T-cell (primary cell): ENCODE measurements around the gene PTTG1. TPM values are rescaled to one million over a fixed set of nuclear protein-coding genes. Genes with fewer than 3 reads are reported as not detected.

ENCODE experiments used
- ATAC-seq, 4 experiments: fragments of 200-7000 bp in 3 of 4; fragments of 150-1000 bp in 1 of 4; cut with Tn5 transposase; replicated peaks in 1 of 4; 1 replicate in 3 of 4; 2 replicates in 1 of 4; pipeline ENCODE4 v1.10.0; 2021; ENCODE audit warnings: moderate library complexity in 3 of 4, mild to moderate bottlenecking in 2 of 4, moderate number of reproducible peaks in 1 of 4
- CTCF ChIA-PET, 2 donors: fragments of 300-600 bp; sonication (Branson Sonifier 250); formaldehyde crosslinking; loops; one replicate each; lab custom pipeline; 2022; ENCODE audit warnings: antibody characterized with exemption in 2 of 2; lab: Charles Lee
- POLR2A ChIA-PET, 2 donors: fragments of 300-600 bp; sonication (Branson Sonifier 250); formaldehyde crosslinking; loops; one replicate each; lab custom pipeline; 2022; ENCODE audit warnings: antibody characterized with exemption in 2 of 2; lab: Charles Lee
- DNase-seq, 35 experiments: peaks; one replicate each; pipeline versions ENCODE4 v3.0.0 to v3.0.0-alpha.2; 2013 to 2023
- H3K27ac ChIP-seq: one replicate; pipeline ENCODE4 v1.5.1; 2013; ENCODE audit warnings: low read length
- H3K27me3 ChIP-seq, 2 experiments: replicated peaks in 1 of 2; 1 replicate in 1 of 2; 2 replicates in 1 of 2; pipeline versions ENCODE4 v1.6.1 to v1.7.0; 2013; ENCODE audit warnings: low read length in 1 of 2, mixed read lengths in 1 of 2; ENCODE audit not compliant: control insufficient read depth in 2 of 2, insufficient read depth in 2 of 2; ENCODE audit errors: extremely low read depth in 1 of 2
- H3K36me3 ChIP-seq, 2 donors: 1 replicate in 1 of 2; 2 replicates in 1 of 2; pipeline versions ENCODE4 v1.6.1 to v1.7.0; 2013; ENCODE audit warnings: low read length in 1 of 2; ENCODE audit not compliant: control insufficient read depth in 2 of 2, insufficient read depth in 1 of 2; ENCODE audit errors: extremely low read depth in 1 of 2
- H3K4me1 ChIP-seq, 2 experiments: 1 replicate in 1 of 2; 2 replicates in 1 of 2; pipeline versions ENCODE4 v1.6.1 to v1.7.0; 2013; ENCODE audit warnings: low read length in 2 of 2, mixed read lengths in 1 of 2; ENCODE audit not compliant: insufficient read depth in 2 of 2, control insufficient read depth in 1 of 2; ENCODE audit errors: extremely low read depth in 1 of 2
- H3K4me3 ChIP-seq, 2 donors: 1 replicate in 1 of 2; 2 replicates in 1 of 2; pipeline versions ENCODE4 v1.5.1 to v1.7.0; 2013; ENCODE audit warnings: mild to moderate bottlenecking in 2 of 2, low read length in 1 of 2, moderate library complexity in 1 of 2; ENCODE audit not compliant: control insufficient read depth in 1 of 2; ENCODE audit errors: extremely low read depth in 1 of 2
- H3K9me3 ChIP-seq: 2 replicates; pipeline ENCODE4 v1.7.0; 2013
- H3K27ac Mint-ChIP-seq, 2 donors: one replicate each; pipeline ENCODE4 v1.8.0; 2020 to 2021; ENCODE audit warnings: mild to moderate bottlenecking in 2 of 2, mixed read lengths in 2 of 2
- H3K27me3 Mint-ChIP-seq, 2 donors: one replicate each; pipeline ENCODE4 v1.8.0; 2021 to 2022; ENCODE audit warnings: mixed read lengths in 2 of 2
- H3K36me3 Mint-ChIP-seq: one replicate; pipeline ENCODE4 v1.8.0; 2021; ENCODE audit warnings: mixed read lengths
- H3K4me1 Mint-ChIP-seq, 3 donors: one replicate each; pipeline ENCODE4 v1.8.0; 2020 to 2022; ENCODE audit warnings: mixed read lengths in 3 of 3, mild to moderate bottlenecking in 1 of 3
- H3K4me3 Mint-ChIP-seq, 3 donors: one replicate each; pipeline ENCODE4 v1.8.0; 2020 to 2022; ENCODE audit warnings: mild to moderate bottlenecking in 3 of 3, mixed read lengths in 3 of 3, moderate library complexity in 3 of 3
- H3K9me3 Mint-ChIP-seq, 3 donors: one replicate each; pipeline ENCODE4 v1.8.0; 2020 to 2022; ENCODE audit warnings: mixed read lengths in 3 of 3
- WGBS: methylation state at CpG from one replicate; pipeline ENCODE4 v1.1.5; 2013; ENCODE audit warnings: missing lambda C conversion rate; ENCODE audit not compliant: insufficient coverage; 5-methylcytosine and 5-hydroxymethylcytosine counted together
- total RNA-seq, 35 experiments: library from RNA in 6 of 35; stranded (reverse) in 6 of 35; fragments of 120-200 nt in 1 of 35; gene quantifications; one replicate each; pipeline versions ENCODE4 v1.2.1 to v1.2.4 and lab custom pipeline; 2013 to 2026

Gene PTTG1
- total RNA-seq, 5 donors from 2014 or later (not counting 1 experiment from before 2014, with no cell fraction given): 6.6 to 16.5 (median 8.8) TPM

DNA sequence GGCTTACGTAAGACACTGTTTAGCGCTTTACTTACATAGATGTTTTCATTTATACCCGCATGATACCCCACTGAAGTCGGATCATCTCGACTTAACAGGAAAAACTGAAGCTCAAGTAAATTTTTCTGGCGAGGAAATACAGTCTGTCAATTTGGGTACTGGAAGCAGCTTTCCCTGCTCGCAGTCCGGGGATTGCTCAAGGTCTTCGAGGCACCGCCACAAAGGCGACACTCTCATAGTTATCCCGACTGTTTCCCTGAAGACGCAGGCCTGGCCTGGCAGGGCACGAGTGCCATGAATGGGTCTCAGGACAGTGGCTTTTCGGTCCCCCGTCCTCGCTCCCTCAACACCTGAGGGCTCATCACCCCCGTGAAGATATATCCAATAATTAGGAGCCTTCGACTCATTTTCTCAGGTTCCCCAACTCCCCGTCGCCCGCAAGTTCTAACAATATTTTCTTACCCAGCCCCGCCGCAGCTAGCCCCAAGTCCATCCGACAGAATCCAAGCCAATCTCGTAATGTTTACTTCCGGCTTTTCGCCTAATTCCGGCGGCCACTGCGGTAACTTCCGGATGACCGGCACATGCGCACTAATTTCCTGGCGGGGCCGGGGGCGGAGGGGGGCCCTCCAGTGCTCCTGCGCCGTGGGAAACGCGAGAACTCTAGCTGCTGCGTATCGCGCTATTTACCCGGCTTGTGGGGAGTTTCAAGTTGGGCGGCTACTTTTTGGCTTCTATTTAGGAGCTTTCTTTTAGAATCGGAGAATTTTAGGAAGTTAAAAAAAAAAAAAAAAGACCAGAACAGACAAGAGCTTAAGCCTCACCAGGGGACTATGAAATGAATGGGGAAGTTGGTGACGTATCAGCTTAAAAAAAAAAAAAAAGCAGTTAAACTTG, 2.8 kb upstream of the PTTG1 start, which contains the start of gene SLU7:
SLU7 (minus strand) TSS at position 521 of the 897 bp plus-strand sequence. CDS start 3,787 bp downstream, outside the sequence.
- H3K9me3 ChIP-seq: no peaks in the 10 kb centered on the region
- H3K4me1 ChIP-seq: peaks cover 32% of the 10 kb centered on the region in 2 experiments
- ATAC-seq: peak; percentile 81 to 84 (median 82)
- no peaks in the 10 kb centered on the region for H3K27me3 ChIP-seq
- WGBS: under 1% methylated on average over 44 of the region's 48 CpGs
- H3K36me3 ChIP-seq: peaks cover 0 to 12% of the 10 kb centered on the region in 2 donors
- ChIA-PET POLR2A (interaction anchor here (0.6 to 1.2 kb wide), 23 partner anchors 8 to 1562 kb away, joined by 3 to 7 read pairs (median 4); partner anchors contain the start of gene FAM200C (in 1 of the 2)), CTCF (interaction anchor here (0.6 to 3.5 kb wide), 12 partner anchors 11 to 1243 kb away, joined by 3 to 62 read pairs (median 5); no protein-coding TSS in a partner anchor)
- peak within 1 kb of the TSS; percentile 86 to 96 for H3K4me3 ChIP-seq
- H3K4me3 Mint-ChIP-seq: peak within 1 kb of the TSS; percentile 95 to 99 (median 95)
- peak within 1 kb of the TSS; percentile 87 for H3K27ac ChIP-seq
- H3K36me3 Mint-ChIP-seq: peaks cover 8% of the 10 kb centered on the region
- H3K4me1 Mint-ChIP-seq: peaks cover 73 to 82% (median 78%) of the 10 kb centered on the region in 3 donors
- H3K9me3 Mint-ChIP-seq: no peaks in the 10 kb centered on the region
- H3K27ac Mint-ChIP-seq: peak within 1 kb of the TSS; percentile 95 to 99
- no peaks in the 10 kb centered on the region for H3K27me3 Mint-ChIP-seq
- DNase-seq: peak; percentile 84 to 96 (median 91)

DNA sequence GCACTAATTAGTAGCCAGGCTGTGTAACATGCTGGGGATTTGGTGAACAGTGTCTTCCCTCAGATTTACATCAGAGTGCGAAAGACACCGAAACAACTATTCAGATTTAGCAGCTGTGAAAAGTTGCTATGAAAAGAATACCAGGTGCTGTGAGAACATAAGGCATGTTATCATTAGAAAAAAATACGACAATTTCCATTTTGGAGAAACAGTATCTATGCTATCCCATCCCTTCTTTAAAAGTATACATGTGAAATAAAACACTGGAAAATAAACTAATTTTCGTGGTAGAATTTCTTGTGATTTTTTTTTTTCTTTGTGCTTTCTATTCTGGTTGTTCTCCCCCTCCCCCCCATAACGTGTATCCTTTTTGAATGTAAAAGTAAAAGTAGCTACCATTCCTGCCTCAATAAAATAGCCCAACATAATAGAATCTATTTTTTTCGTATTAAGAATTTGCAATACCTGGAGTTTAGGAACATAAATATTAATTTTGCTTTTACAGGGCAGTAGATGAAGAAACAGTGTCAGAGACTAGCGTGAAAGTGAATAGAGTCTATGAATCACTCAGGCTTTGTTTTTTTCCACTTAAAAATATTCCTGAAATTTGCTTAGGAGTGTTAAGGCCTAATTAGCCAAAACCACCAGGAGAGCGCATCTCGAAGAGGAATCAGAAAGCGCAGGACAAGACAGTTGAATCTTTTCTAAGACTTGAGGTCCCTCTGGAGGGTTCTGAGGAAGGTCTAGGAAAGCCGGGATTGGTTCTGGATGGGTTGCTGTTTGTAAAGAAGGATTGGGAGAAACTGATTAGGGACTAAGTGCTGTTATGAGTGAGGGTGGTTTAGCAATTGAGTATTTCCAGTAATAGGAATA, 2.0 kb upstream of the PTTG1 start:
- H3K27me3 ChIP-seq: no peaks in the 10 kb centered on the region
- Mint-ChIP-seq H3K4me3 (peak overlapping the region; percentile 95 to 99 (median 95)), H3K9me3 (no peaks in the 10 kb centered on the region), H3K27ac (peak overlapping the region; percentile 95 to 99), H3K27me3 (no peaks in the 10 kb centered on the region), H3K4me1 (peaks cover 81 to 87% (median 84%) of the 10 kb centered on the region in 3 donors), H3K36me3 (peaks cover 8% of the 10 kb centered on the region)
- ATAC-seq (peak in 1 of 4 experiments; percentile 3), DNase-seq (peak in 1 of 35 experiments; percentile 25)
- peak overlapping the region; percentile 86 to 96 for H3K4me3 ChIP-seq
- peaks cover 32 to 33% of the 10 kb centered on the region in 2 experiments for H3K4me1 ChIP-seq
- POLR2A ChIA-PET: interaction anchor here (0.6 to 1.1 kb wide), 12 partner anchors 7 to 1455 kb away, joined by 3 to 5 read pairs (median 4); no protein-coding TSS in a partner anchor
- CTCF ChIA-PET: interaction anchor here (0.6 to 3.5 kb wide), 11 partner anchors 19 to 988 kb away, joined by 3 to 62 read pairs (median 6); no protein-coding TSS in a partner anchor
- peak overlapping the region; percentile 87 for H3K27ac ChIP-seq
- H3K36me3 ChIP-seq: peaks cover 0 to 5% of the 10 kb centered on the region in 2 donors
- no peaks in the 10 kb centered on the region for H3K9me3 ChIP-seq
- WGBS: 100% methylated on average over 4 of the region's 11 CpGs

- peaks cover 8% of the 10 kb centered on the region for H3K36me3 Mint-ChIP-seq
- H3K36me3 ChIP-seq: no peaks in the 10 kb centered on the region
- H3K27me3 ChIP-seq: no peaks in the 10 kb centered on the region
- H3K4me3 Mint-ChIP-seq: peak overlapping the region; percentile 95 to 99 (median 95)
- H3K27ac Mint-ChIP-seq: peak overlapping the region in 1 of 2 donors; percentile 99
- H3K9me3 ChIP-seq: no peaks in the 10 kb centered on the region
- DNase-seq (no peak), ATAC-seq (no peak)
- no peaks in the 10 kb centered on the region for H3K9me3 Mint-ChIP-seq
- no peaks in the 10 kb centered on the region for H3K27me3 Mint-ChIP-seq
- CTCF ChIA-PET: interaction anchor here (0.7 to 3.5 kb wide), 4 partner anchors 18 to 989 kb away, joined by 6 to 62 read pairs (median 17); no protein-coding TSS in a partner anchor
- H3K27ac ChIP-seq: no peak overlapping the region
- peaks cover 83 to 91% (median 85%) of the 10 kb centered on the region in 3 donors for H3K4me1 Mint-ChIP-seq
- H3K4me3 ChIP-seq: no peak overlapping the region
- H3K4me1 ChIP-seq: peaks cover 32 to 35% of the 10 kb centered on the region in 2 experiments
- POLR2A ChIA-PET: no interaction called here
Measured at GRCh38 chr5:160420331-160420610, 1.4 kb upstream of the PTTG1 start.

DNA sequence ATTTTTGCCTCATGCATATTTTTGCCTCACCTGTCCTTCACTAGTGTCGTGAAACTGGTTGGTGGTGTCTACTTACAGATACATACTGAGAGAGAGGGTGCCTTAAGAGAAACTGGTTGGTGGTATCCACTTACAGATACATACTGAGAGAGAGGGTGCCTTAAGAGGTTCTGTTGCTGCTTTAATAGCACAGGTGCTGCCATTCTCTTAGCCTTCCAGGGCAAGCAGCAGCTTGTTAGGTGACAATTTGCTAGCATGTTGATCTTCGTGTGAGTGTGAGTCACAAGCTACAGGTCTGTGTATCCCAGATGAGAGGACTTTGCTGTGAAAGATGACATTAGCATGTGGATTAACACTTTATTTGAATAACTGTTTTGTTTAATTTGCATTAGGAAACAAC, 1.4 kb downstream of the PTTG1 start:
- Histone ChIP-seq H3K27me3 (no peaks in the 10 kb centered on the region), H3K36me3 (no peaks in the 10 kb centered on the region), H3K4me1 (peaks cover 18 to 23% of the 10 kb centered on the region in 2 experiments), H3K9me3 (no peaks in the 10 kb centered on the region), H3K4me3 (no peak overlapping the region), H3K27ac (peak overlapping the region; percentile 52)
- DNase-seq (peak in 1 of 35 experiments; percentile 23), ATAC-seq (no peak)
- H3K36me3 Mint-ChIP-seq: peaks cover under 1% of the 10 kb centered on the region
- ChIA-PET POLR2A (no interaction called here), CTCF (interaction anchor here (1.3 to 5.3 kb wide), 3 partner anchors 15 to 21 kb away, joined by 3 to 79 read pairs (median 14); no protein-coding TSS in a partner anchor)
- H3K27ac Mint-ChIP-seq: peak overlapping the region; percentile 89 to 94
- no peaks in the 10 kb centered on the region for H3K9me3 Mint-ChIP-seq
- no peaks in the 10 kb centered on the region for H3K27me3 Mint-ChIP-seq
- peak overlapping the region; percentile 13 to 95 (median 92) for H3K4me3 Mint-ChIP-seq
- WGBS: 0% methylated on average over 1 of the region's 2 CpGs
- H3K4me1 Mint-ChIP-seq: peaks cover 62 to 70% (median 66%) of the 10 kb centered on the region in 3 donors

GRCh38 chr5:160427607-160428006, 6.0 kb downstream of the PTTG1 start:
- H3K4me1 ChIP-seq: peaks cover 4 to 5% of the 10 kb centered on the region in 2 experiments
- Mint-ChIP-seq H3K36me3 (peaks cover 10% of the 10 kb centered on the region), H3K27me3 (no peaks in the 10 kb centered on the region), H3K4me1 (peaks cover 24 to 32% (median 26%) of the 10 kb centered on the region in 3 donors), H3K27ac (no peak overlapping the region), H3K4me3 (no peak overlapping the region), H3K9me3 (no peaks in the 10 kb centered on the region)
- no peak overlapping the region for H3K4me3 ChIP-seq
- ChIA-PET CTCF (interaction anchor here (2.1 to 3.0 kb wide), 2 partner anchors 11 kb away, joined by 7 to 16 read pairs; no protein-coding TSS in a partner anchor), POLR2A (interaction anchor here in 1 of 2 donors (0.8 kb wide), 1 partner anchor 1080 kb away, joined by 3 read pairs; no protein-coding TSS in a partner anchor)
- H3K9me3 ChIP-seq: no peaks in the 10 kb centered on the region
- no peak overlapping the region for H3K27ac ChIP-seq
- ATAC-seq (no peak), DNase-seq (no peak)
- no peaks in the 10 kb centered on the region for H3K27me3 ChIP-seq
- H3K36me3 ChIP-seq: no peaks in the 10 kb centered on the region
- no CpG with 5 or more reads among the region's 4 CpGs for WGBS
